GM12878 (cell line): Measurements from ENCODE around the gene TEX9.

Source experiments
- CHD2 ChIP-seq: IDR thresholded peaks from 2 replicates; pipeline ENCODE4 v1.6.1; 2011; ENCODE audit warnings: low read depth, low read length, improper control_type of control experiment, borderline replicate concordance
- DPF2 ChIP-seq: fragments of 450-650 bp; IDR thresholded peaks from 2 replicates; pipeline ENCODE4 v1.6.1; 2017; ENCODE audit warnings: mild to moderate bottlenecking
- EGR1 ChIP-seq, 2 experiments: IDR thresholded peaks; 1 replicate in 1 of 2; 2 replicates in 1 of 2; pipeline ENCODE4 v1.6.1; 2011 to 2012; ENCODE audit warnings: low read depth in 2 of 2, low read length in 2 of 2, borderline replicate concordance in 1 of 2, mild to moderate bottlenecking in 1 of 2, moderate library complexity in 1 of 2
- KAT2A ChIP-seq: conservative IDR thresholded peaks from 2 replicates; pipeline ENCODE4 v1.6.1; 2011; ENCODE audit warnings: low read depth, low read length; ENCODE audit not compliant: control insufficient read depth
- MEF2A ChIP-seq: IDR thresholded peaks from 2 replicates; pipeline ENCODE4 v1.6.1; 2011; ENCODE audit warnings: low read depth, mild to moderate bottlenecking, low read length, moderate library complexity; ENCODE audit not compliant: insufficient read depth
- POLR2AphosphoS5 ChIP-seq: IDR thresholded peaks from 2 replicates; pipeline ENCODE4 v1.6.1; 2011; ENCODE audit warnings: mild to moderate bottlenecking, low read length, inconsistent platforms
- RFX5 ChIP-seq: IDR thresholded peaks from 2 replicates; pipeline ENCODE4 v1.6.1; 2011; ENCODE audit warnings: low read depth, low read length, improper control_type of control experiment
- TARDBP ChIP-seq: IDR thresholded peaks from 2 replicates; pipeline ENCODE4 v1.6.1; 2016; ENCODE audit warnings: borderline replicate concordance
- TF ChIP-seq, protein P1 (sequence below): fragments of 150-350 bp; IDR thresholded peaks from 2 replicates; pipeline ENCODE4 v1.6.1; 2016; ENCODE audit warnings: low read depth, low read length
- TF ChIP-seq, protein P2 (sequence below): IDR thresholded peaks from 2 replicates; pipeline ENCODE4 v1.6.1; 2012; ENCODE audit warnings: low read depth, low read length, improper control_type of control experiment
- TF ChIP-seq, protein P3 (sequence below): IDR thresholded peaks from 2 replicates; pipeline ENCODE4 v1.6.1; 2012; ENCODE audit warnings: mild to moderate bottlenecking, low read depth, low read length
- TF ChIP-seq, protein P4 (sequence below), 3 experiments: IDR thresholded peaks in 2 of 3; conservative IDR thresholded peaks in 1 of 3; 2 replicates each; pipeline ENCODE4 v1.5.1; 2011; ENCODE audit warnings: low read depth in 3 of 3, low read length in 3 of 3, mild to moderate bottlenecking in 3 of 3, control low read depth in 2 of 3, moderate library complexity in 2 of 3, inconsistent platforms in 1 of 3, mixed read lengths in 1 of 3; ENCODE audit not compliant: control insufficient read depth in 2 of 3, insufficient read depth in 1 of 3; ENCODE audit errors: extremely low read depth in 1 of 3

DNA sequence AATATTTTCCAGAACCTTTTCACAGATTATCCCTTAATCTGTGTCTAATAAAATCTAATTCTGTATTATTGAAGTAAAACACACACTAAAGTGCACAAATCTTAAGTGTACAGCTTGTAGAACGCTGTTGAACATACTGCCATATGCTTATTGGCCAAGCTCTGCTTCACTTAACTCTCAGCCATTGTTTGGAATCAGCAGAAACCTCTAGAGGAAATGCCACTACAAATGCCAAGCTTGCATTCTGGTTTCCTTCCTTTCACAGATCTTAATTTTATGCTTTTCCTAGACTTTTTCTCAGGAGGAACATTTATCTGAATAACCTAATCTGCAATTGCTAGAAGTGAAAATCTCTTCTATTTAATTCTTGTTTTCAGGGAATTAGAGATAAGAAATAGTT lies 89.6 kb downstream of the TEX9 start:
- no peak for TF ChIP-seq TARDBP
- TF ChIP-seq, protein P1, sequence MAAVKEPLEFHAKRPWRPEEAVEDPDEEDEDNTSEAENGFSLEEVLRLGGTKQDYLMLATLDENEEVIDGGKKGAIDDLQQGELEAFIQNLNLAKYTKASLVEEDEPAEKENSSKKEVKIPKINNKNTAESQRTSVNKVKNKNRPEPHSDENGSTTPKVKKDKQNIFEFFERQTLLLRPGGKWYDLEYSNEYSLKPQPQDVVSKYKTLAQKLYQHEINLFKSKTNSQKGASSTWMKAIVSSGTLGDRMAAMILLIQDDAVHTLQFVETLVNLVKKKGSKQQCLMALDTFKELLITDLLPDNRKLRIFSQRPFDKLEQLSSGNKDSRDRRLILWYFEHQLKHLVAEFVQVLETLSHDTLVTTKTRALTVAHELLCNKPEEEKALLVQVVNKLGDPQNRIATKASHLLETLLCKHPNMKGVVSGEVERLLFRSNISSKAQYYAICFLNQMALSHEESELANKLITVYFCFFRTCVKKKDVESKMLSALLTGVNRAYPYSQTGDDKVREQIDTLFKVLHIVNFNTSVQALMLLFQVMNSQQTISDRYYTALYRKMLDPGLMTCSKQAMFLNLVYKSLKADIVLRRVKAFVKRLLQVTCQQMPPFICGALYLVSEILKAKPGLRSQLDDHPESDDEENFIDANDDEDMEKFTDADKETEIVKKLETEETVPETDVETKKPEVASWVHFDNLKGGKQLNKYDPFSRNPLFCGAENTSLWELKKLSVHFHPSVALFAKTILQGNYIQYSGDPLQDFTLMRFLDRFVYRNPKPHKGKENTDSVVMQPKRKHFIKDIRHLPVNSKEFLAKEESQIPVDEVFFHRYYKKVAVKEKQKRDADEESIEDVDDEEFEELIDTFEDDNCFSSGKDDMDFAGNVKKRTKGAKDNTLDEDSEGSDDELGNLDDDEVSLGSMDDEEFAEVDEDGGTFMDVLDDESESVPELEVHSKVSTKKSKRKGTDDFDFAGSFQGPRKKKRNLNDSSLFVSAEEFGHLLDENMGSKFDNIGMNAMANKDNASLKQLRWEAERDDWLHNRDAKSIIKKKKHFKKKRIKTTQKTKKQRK, result no peak
- TF ChIP-seq EGR1 (IDR thresholded peaks at IDR 0.05; ENCODE audit: borderline replicate concordance in 1 of 2, low read depth in 2 of 2, low read length in 2 of 2), result no peak
- TF ChIP-seq RFX5, result no peak
- no peak for TF ChIP-seq POLR2AphosphoS5
- TF ChIP-seq, protein P2, sequence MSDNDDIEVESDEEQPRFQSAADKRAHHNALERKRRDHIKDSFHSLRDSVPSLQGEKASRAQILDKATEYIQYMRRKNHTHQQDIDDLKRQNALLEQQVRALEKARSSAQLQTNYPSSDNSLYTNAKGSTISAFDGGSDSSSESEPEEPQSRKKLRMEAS, result no peak
- no peak for TF ChIP-seq CHD2
- no peak for TF ChIP-seq MEF2A
- TF ChIP-seq, protein P3, sequence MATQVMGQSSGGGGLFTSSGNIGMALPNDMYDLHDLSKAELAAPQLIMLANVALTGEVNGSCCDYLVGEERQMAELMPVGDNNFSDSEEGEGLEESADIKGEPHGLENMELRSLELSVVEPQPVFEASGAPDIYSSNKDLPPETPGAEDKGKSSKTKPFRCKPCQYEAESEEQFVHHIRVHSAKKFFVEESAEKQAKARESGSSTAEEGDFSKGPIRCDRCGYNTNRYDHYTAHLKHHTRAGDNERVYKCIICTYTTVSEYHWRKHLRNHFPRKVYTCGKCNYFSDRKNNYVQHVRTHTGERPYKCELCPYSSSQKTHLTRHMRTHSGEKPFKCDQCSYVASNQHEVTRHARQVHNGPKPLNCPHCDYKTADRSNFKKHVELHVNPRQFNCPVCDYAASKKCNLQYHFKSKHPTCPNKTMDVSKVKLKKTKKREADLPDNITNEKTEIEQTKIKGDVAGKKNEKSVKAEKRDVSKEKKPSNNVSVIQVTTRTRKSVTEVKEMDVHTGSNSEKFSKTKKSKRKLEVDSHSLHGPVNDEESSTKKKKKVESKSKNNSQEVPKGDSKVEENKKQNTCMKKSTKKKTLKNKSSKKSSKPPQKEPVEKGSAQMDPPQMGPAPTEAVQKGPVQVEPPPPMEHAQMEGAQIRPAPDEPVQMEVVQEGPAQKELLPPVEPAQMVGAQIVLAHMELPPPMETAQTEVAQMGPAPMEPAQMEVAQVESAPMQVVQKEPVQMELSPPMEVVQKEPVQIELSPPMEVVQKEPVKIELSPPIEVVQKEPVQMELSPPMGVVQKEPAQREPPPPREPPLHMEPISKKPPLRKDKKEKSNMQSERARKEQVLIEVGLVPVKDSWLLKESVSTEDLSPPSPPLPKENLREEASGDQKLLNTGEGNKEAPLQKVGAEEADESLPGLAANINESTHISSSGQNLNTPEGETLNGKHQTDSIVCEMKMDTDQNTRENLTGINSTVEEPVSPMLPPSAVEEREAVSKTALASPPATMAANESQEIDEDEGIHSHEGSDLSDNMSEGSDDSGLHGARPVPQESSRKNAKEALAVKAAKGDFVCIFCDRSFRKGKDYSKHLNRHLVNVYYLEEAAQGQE, result no peak
- TF ChIP-seq, protein P4, sequence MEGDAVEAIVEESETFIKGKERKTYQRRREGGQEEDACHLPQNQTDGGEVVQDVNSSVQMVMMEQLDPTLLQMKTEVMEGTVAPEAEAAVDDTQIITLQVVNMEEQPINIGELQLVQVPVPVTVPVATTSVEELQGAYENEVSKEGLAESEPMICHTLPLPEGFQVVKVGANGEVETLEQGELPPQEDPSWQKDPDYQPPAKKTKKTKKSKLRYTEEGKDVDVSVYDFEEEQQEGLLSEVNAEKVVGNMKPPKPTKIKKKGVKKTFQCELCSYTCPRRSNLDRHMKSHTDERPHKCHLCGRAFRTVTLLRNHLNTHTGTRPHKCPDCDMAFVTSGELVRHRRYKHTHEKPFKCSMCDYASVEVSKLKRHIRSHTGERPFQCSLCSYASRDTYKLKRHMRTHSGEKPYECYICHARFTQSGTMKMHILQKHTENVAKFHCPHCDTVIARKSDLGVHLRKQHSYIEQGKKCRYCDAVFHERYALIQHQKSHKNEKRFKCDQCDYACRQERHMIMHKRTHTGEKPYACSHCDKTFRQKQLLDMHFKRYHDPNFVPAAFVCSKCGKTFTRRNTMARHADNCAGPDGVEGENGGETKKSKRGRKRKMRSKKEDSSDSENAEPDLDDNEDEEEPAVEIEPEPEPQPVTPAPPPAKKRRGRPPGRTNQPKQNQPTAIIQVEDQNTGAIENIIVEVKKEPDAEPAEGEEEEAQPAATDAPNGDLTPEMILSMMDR (IDR thresholded peaks at IDR 0.05 in 2 of 3, conservative IDR thresholded peaks at IDR 0.05 in 1 of 3; ENCODE audit: control insufficient read depth in 2 of 3, extremely low read depth in 1 of 3, insufficient read depth in 1 of 3, low read depth in 3 of 3, low read length in 3 of 3), result no peak
- no peak for TF ChIP-seq KAT2A
- no peak for TF ChIP-seq DPF2
